HL-60 (cell line): ENCODE measurements around the gene CHD2.

ENCODE experiments used
- DNase-seq, 2 experiments: peaks; one replicate each; pipeline ENCODE4 v3.0.0-alpha.2; 2010 to 2020; ENCODE audit warnings: low read depth in 1 of 2, low spot score in 1 of 2
- H3K27ac ChIP-seq: fragments of 250-450 bp; sonication (Bioruptor Pico); replicated peaks from 2 replicates; pipeline ENCODE4 v1.5.1; 2020; ENCODE audit warnings: mild to moderate bottlenecking, moderate library complexity
- H3K27me3 ChIP-seq: fragments of 250-450 bp; sonication (Bioruptor Pico); 2 replicates; pipeline ENCODE4 v1.5.1; 2021; ENCODE audit warnings: mild to moderate bottlenecking, moderate library complexity; ENCODE audit not compliant: insufficient read depth, poor library complexity, severe bottlenecking
- H3K4me3 ChIP-seq: replicated peaks from 2 replicates; pipeline ENCODE4 v1.5.1; 2011; ENCODE audit warnings: mild to moderate bottlenecking, control low read depth, low read length; ENCODE audit not compliant: insufficient read depth
- CTCF ChIP-seq: IDR thresholded peaks from one replicate; pipeline ENCODE4 v1.5.1; 2011; ENCODE audit warnings: low read length, control low read depth, inconsistent platforms; ENCODE audit not compliant: insufficient read depth
- GABPA ChIP-seq: IDR thresholded peaks from 2 replicates; pipeline ENCODE4 v1.6.1; 2012; ENCODE audit warnings: low read depth
- POLR2AphosphoS5 ChIP-seq: IDR thresholded peaks from 2 replicates; pipeline ENCODE4 v1.6.1; 2012; ENCODE audit warnings: low read depth
- REST ChIP-seq: IDR thresholded peaks from 2 replicates; pipeline ENCODE4 v1.6.1; 2012; ENCODE audit warnings: low read depth; ENCODE audit not compliant: insufficient replicate concordance
- SPI1 ChIP-seq: IDR thresholded peaks from 2 replicates; pipeline ENCODE4 v1.6.1; 2012; ENCODE audit warnings: low read depth, mild to moderate bottlenecking, borderline replicate concordance

Gene CHD2

GRCh38 chr15:93019090-93019489 is 119.0 kb downstream of the CHD2 start:
- Histone ChIP-seq H3K27me3 (no peaks in the 10 kb centered on the region), H3K4me3 (no peak overlapping the region), H3K27ac (no peak overlapping the region)
- TF ChIP-seq GABPA (no peak), CTCF (no peak), POLR2AphosphoS5 (no peak), REST (no peak), SPI1 (no peak)
- DNase-seq, result no peak

GRCh38 chr15:93019971-93020370 is 119.8 kb downstream of the CHD2 start:
- H3K27ac ChIP-seq, result no peak overlapping the region
- H3K27me3 ChIP-seq, result no peaks in the 10 kb centered on the region
- TF ChIP-seq GABPA, result no peak
- TF ChIP-seq REST, result no peak
- no peak for TF ChIP-seq POLR2AphosphoS5
- TF ChIP-seq SPI1, result no peak
- TF ChIP-seq CTCF, result no peak
- H3K4me3 ChIP-seq, result no peak overlapping the region
- no peak for DNase-seq

- TF ChIP-seq SPI1 (no peak), GABPA (no peak), REST (no peak), POLR2AphosphoS5 (no peak), CTCF (no peak)
- Histone ChIP-seq H3K27me3 (no peaks in the 10 kb centered on the region), H3K4me3 (no peak overlapping the region), H3K27ac (no peak overlapping the region)
- DNase-seq, result no peak
Observed at GRCh38 chr15:93020976-93021772, 121.0 kb downstream of the CHD2 start.
